GM10847 (cell line): ENCODE results near the gene PRKCE.

Experiments
- POLR2A ChIP-seq: IDR thresholded peaks from 2 replicates; pipeline ENCODE4 v1.6.1; 2011; ENCODE audit not compliant: insufficient read length; ENCODE audit errors: extremely low read depth

The PRKCE gene

DNA sequence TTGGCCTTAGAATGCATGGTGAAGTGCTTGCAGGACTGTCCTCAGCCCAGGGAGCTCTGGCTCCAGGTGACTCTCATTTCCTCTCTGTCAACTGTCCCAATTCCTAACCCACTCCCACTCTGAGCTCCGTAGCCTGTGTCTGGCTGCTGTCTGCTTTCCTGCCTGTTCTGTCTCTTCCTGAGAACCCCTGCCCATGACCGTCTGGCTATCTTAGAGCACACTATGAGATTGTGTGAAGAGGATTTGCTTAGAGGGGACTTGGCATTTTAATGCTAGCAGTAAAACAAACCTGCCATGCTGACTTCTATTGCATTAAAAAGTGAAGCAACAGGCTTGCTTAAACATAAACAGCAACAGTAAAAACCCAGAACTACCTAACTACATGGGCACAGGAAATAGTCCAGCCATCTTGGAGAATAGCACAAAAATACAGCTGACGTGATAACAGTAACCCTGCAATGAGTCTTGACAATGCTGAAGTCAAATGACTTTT lies 234.7 kb downstream of the PRKCE start:
- no peak for TF ChIP-seq POLR2A

- no peak for TF ChIP-seq POLR2A
Measured at GRCh38 chr2:45888167-45888566, 236.7 kb downstream of the PRKCE start.

- TF ChIP-seq POLR2A: no peak
Measured at GRCh38 chr2:45888641-45889040, 237.2 kb downstream of the PRKCE start.

DNA sequence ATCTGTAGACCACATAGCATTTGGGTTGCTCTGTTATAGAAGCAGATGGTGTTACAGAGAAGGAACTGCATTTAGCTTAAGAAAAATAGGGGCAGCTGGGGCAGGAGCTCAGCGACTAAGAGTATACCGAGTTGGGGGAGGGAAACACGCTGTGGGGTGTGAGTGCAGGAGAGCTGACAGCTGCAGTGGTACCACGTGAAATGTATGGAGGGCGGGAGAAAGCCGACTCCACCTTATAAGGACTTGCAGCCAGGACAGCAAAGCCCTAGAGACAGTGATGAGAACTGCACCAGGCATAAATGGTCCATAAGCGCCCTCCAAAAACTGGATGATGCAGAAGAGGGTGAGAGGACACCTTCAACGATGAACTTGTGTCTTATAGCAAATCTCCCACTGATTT lies 237.6 kb downstream of the PRKCE start:
- TF ChIP-seq POLR2A: no peak

DNA sequence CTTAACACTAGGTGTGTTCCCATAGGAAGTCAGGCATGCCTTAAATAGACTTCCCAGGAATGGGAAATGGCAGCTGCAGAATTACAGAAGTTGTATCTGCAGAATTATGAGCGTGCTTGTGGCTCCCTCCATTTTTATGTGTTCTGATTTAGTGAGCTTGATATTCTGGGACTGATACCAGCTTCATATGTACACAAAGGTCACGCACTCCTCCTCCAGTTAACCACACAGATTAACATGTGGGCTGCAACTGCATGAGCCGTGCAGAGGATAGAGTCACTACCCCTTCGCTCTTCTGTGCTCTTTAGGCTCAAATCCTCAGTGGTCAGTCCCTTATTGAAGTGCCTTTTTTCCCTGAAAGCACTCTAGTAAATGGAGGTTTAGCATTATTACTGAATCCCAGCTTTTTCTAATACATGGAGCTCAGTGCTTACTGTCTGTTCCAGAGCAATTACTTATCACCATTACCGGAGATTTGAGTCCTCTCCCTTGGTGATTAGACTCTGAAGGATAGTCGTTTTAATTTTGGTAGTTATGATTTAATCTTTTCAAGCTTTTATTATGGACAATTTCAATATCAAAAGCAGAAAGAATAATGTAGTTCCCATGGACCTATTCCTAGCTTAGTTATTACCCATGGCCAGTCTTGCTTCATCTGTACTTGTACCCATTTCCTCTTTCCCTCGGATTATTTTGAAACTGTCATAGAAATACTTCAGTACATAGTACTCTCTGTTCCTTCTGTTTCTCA lies 238.3 kb downstream of the PRKCE start:
- no peak for TF ChIP-seq POLR2A

GRCh38 chr2:45890819-45891218 lies 239.3 kb downstream of the PRKCE start:
- no peak for TF ChIP-seq POLR2A

GRCh38 chr2:45891719-45892424 lies 240.4 kb downstream of the PRKCE start:
- no peak for TF ChIP-seq POLR2A

- no peak for TF ChIP-seq POLR2A
Measured at GRCh38 chr2:45892425-45892745, 240.9 kb downstream of the PRKCE start.

- no peak for TF ChIP-seq POLR2A
Measured at GRCh38 chr2:45892757-45893156, 241.3 kb downstream of the PRKCE start.

DNA sequence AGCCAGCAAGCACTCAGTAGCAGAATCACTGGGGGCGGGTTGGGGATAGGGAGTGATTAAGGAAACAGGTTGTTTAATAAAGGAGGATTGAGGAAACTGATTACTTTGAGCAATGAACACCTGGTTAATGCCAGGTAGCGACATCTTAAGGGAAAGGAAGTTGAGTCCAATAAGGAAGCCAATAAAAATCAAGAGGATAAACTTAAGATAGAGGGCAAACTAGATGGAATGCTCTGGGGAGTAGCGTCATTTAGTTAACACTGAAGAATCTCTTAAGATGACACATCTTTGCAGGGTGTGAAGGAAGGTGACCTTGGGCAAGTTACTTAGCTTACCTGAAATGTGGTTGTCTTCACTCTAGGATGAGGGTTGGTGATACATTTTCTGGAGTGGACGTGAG lies 242.7 kb downstream of the PRKCE start:
- TF ChIP-seq POLR2A: no peak

GRCh38 chr2:45895241-45895861 lies 243.9 kb downstream of the PRKCE start:
- no peak for TF ChIP-seq POLR2A

GRCh38 chr2:45896311-45896710 lies 244.8 kb downstream of the PRKCE start:
- TF ChIP-seq POLR2A: no peak

DNA sequence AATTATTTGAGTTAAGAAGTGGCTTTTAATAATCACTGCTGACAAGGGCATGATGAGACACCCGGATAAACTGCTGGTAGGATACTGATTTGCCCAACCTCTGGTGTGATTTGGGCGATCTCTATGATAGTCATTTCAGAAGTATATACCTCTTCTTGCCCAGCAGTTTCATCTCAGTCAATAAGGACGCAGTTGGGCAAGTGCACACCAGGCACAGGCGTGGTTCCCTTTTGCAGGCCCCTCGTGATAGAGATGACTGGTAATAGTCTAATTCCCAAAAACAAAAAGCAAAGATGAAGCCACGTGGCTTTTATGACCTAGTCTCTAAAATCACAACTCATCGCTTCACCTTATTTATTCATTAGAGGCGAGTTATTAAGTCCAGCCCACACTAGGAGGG lies 246.4 kb downstream of the PRKCE start:
- no peak for TF ChIP-seq POLR2A

DNA sequence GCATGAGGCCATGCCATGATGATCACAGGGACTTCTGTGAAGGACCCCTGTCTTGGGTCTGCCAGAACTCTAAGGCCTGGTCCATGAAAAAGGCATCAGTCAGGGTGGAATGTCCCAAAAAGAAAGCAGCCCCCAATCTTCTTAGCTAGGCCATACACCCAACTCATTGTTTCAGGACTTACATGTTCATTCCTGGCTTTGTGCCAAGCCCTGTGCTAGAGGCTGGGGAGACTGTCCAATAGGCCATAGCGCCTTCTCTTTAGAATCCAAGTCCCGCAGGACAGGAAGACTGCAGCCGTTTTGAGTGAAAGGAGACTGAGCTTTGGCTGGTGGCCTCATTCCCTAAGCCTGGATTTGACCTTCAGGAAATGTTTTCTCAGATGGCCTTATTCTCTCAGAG lies 247.3 kb downstream of the PRKCE start:
- no peak for TF ChIP-seq POLR2A

DNA sequence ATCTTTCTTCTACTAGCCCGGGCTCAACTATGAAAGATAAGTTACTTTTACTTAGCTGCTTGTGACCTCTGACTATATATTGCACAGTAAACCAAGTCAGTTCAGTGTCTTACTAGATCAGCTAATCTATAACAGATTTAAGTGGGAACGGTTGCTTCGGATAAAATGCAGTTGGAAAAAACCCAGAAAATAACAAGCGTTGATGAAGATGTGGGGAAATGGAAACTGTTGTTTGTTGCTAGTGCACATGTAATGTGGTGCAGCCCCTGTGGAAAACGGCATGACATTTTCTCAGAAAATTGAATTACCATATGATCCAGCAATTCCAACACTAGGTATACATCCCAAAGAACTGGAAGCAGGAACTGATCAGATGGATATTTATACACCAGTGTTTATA lies 248.5 kb downstream of the PRKCE start:
- TF ChIP-seq POLR2A: no peak

DNA sequence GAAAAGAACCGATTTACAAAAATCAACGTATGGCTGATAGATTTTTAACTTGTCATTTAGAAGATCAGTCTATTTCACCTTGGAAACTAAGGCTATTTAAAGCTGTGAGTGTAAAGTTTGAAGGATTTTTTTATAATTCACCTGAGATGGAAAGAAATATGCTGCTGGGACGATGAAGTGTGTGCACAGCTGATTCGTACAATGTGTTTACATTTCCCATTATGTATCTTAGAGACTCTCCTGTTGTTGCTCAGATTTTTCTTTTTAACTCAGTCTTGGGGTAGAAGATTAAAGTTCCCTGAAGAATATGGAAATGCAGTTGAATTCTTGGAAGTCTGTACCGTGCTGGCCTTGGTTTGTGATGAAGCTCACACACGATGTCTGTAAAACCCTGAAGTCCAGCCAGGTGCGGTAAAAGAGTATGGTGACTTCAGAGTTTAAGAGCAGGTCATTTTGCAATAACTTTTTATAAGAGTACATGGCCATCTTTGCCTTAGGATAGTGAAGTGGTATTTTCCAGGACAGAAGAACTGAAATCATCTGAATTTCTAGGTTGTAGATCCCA lies 250.1 kb downstream of the PRKCE start:
- TF ChIP-seq POLR2A: no peak
